Fibroblast of skin of left biceps (primary cell): ENCODE data around the gene RPL32.
"Not testable (repeated sequence)": the region's sequence is repeated elsewhere in the genome, so short reads cannot be mapped to it uniquely, and the experiment has no call there.

Experiments used
- DNase-seq, 2 experiments: peaks; one replicate each; pipeline ENCODE4 v3.0.0-alpha.2; 2013; ENCODE audit warnings: low read depth in 2 of 2

The RPL32 gene

GRCh38 chr3:12809001-12809400, 32.4 kb downstream of the RPL32 start:
- DNase-seq: no peak

GRCh38 chr3:12808587-12808986, 32.8 kb downstream of the RPL32 start:
- no peak for DNase-seq

GRCh38 chr3:12807601-12808359, 33.6 kb downstream of the RPL32 start:
- no peak for DNase-seq

GRCh38 chr3:12807066-12807465, 34.3 kb downstream of the RPL32 start:
- no peak for DNase-seq

- no peak for DNase-seq
Measured at GRCh38 chr3:12803371-12803770, 38.0 kb downstream of the RPL32 start.

- DNase-seq: no peak
Measured at GRCh38 chr3:12799525-12800440, 41.6 kb downstream of the RPL32 start.

GRCh38 chr3:12798559-12799179, 42.7 kb downstream of the RPL32 start:
- DNase-seq: no peak

GRCh38 chr3:12797892-12798558, 43.3 kb downstream of the RPL32 start:
- DNase-seq: no peak

GRCh38 chr3:12797124-12797891, 44.1 kb downstream of the RPL32 start:
- no peak for DNase-seq

GRCh38 chr3:12796171-12797123, 44.9 kb downstream of the RPL32 start, which contains the start of gene CAND2:
TSS of gene CAND2 (plus strand) at chr3:12796680. CDS start at chr3:12796721, 41 bp downstream.
- peak; percentile 5 to 20 for DNase-seq

GRCh38 chr3:12793701-12794100, 47.7 kb downstream of the RPL32 start:
- no peak for DNase-seq

GRCh38 chr3:12791430-12791829, 49.9 kb downstream of the RPL32 start:
- DNase-seq: no peak

- DNase-seq: not testable (repeated sequence)
Measured at GRCh38 chr3:12787967-12788690, 53.2 kb downstream of the RPL32 start.

- DNase-seq: not testable (repeated sequence)
Measured at GRCh38 chr3:12787346-12787745, 54.0 kb downstream of the RPL32 start.

- DNase-seq: no peak
Measured at GRCh38 chr3:12785096-12785495, 56.3 kb downstream of the RPL32 start.
